GM12878 (cell line): ENCODE measurements around the gene UBE2J2. TPM values are rescaled to one million over a fixed set of nuclear protein-coding genes. Genes with fewer than 3 reads are reported as not detected.

ENCODE experiments used
- ATAC-seq: fragments of 200-7000 bp; cut with Tn5 transposase; 3 replicates; pipeline ENCODE4 v1.9.1; 2020; ENCODE audit warnings: mild to moderate bottlenecking, moderate library complexity
- BruUV-seq: library from RNA; stranded (reverse); fragments of 400-500 nt; replicated peaks from 2 replicates; lab custom pipeline; 2021; lab: Mats Ljungman, UMichigan
- CTCF ChIA-PET: fragments of 300-600 bp; sonication (Branson Sonifier 250); formaldehyde crosslinking; extraction: SDS; loops from one replicate; lab custom pipeline; 2021; ENCODE audit warnings: inconsistent platforms; lab: Yijun Ruan, JAX
- POLR2A ChIA-PET: fragments of 350-600 bp; formaldehyde crosslinking; extraction: SDS; loops from one replicate; lab custom pipeline; 2021; ENCODE audit warnings: inconsistent platforms; lab: Charles Lee
- RAD21 ChIA-PET: fragments of 300-600 bp; sonication (Branson Sonifier 250); formaldehyde crosslinking; loops from one replicate; lab custom pipeline; 2023; ENCODE audit warnings: antibody characterized with exemption; ENCODE audit not compliant: unreplicated experiment; lab: Charles Lee
- SMC1A ChIA-PET: fragments of 300-600 bp; sonication (Branson Sonifier 250); formaldehyde crosslinking; loops from one replicate; lab custom pipeline; 2023; ENCODE audit not compliant: unreplicated experiment, uncharacterized antibody; lab: Charles Lee
- DNase-seq: peaks from one replicate; pipeline ENCODE4 v3.0.0-alpha.2; 2011; ENCODE audit warnings: low read depth, low spot score
- FAIRE-seq: peaks from 3 replicates; lab custom pipeline; 2011; peaks lifted over from hg19 to GRCh38; lab: Jason Lieb, UNC
- H2AFZ ChIP-seq: 2 replicates; pipeline ENCODE4 v1.6.0; 2011; ENCODE audit warnings: low read depth, low read length, control low read depth; ENCODE audit not compliant: control insufficient read depth
- H3K27ac ChIP-seq: 2 replicates; pipeline ENCODE4 v1.5.1; 2011; ENCODE audit warnings: control low read depth; ENCODE audit not compliant: control insufficient read depth, insufficient read depth
- H3K27me3 ChIP-seq, 2 experiments: replicated peaks in 1 of 2; 2 replicates each; pipeline versions ENCODE4 v1.6.0 to v1.6.1; 2011; ENCODE audit warnings: low read length in 1 of 2; ENCODE audit not compliant: control insufficient read depth in 2 of 2, insufficient read depth in 2 of 2
- H3K36me3 ChIP-seq, 2 experiments: 2 replicates each; pipeline ENCODE4 v1.5.1; 2011; ENCODE audit warnings: low read length in 1 of 2; ENCODE audit not compliant: control insufficient read depth in 2 of 2, insufficient read depth in 2 of 2
- H3K4me1 ChIP-seq: 2 replicates; pipeline ENCODE4 v1.6.1; 2011; ENCODE audit warnings: mild to moderate bottlenecking, low read length, moderate library complexity, mixed read lengths; ENCODE audit not compliant: control insufficient read depth, insufficient read depth
- H3K4me2 ChIP-seq: 2 replicates; pipeline ENCODE4 v1.6.0; 2011; ENCODE audit warnings: control low read depth; ENCODE audit not compliant: control insufficient read depth, insufficient read depth
- H3K4me3 ChIP-seq: fragments of 200-600 bp; sonication (generic); 2 replicates; pipeline ENCODE4 v1.5.1; 2016
- H3K79me2 ChIP-seq: 2 replicates; pipeline ENCODE4 v1.6.0; 2011; ENCODE audit warnings: low read length; ENCODE audit not compliant: control insufficient read depth, insufficient read depth
- H3K9ac ChIP-seq: 2 replicates; pipeline ENCODE4 v1.8.0; 2011; ENCODE audit warnings: low read length, control low read depth, mixed read lengths; ENCODE audit not compliant: control insufficient read depth, insufficient read depth
- H3K9me3 ChIP-seq: replicated peaks from 3 replicates; pipeline ENCODE4 v1.5.1; 2011; ENCODE audit warnings: mild to moderate bottlenecking, low read length; ENCODE audit not compliant: control insufficient read depth, insufficient read depth
- H4K20me1 ChIP-seq: 2 replicates; pipeline ENCODE4 v1.6.0; 2011; ENCODE audit not compliant: control insufficient read depth, insufficient read depth
- CREB1 ChIP-seq: IDR thresholded peaks from 2 replicates; pipeline ENCODE4 v1.6.1; 2012; ENCODE audit warnings: low read depth, mild to moderate bottlenecking, inconsistent platforms
- FOS ChIP-seq: IDR thresholded peaks from 3 replicates; pipeline ENCODE4 v1.6.1; 2011; ENCODE audit warnings: borderline replicate concordance; ENCODE audit not compliant: insufficient read length; ENCODE audit errors: extremely low read depth
- GABPA ChIP-seq: IDR thresholded peaks from 2 replicates; pipeline ENCODE4 v1.6.1; 2014; ENCODE audit warnings: antibody characterized with exemption, low read depth, mild to moderate bottlenecking, inconsistent platforms
- MTA2 ChIP-seq: fragments of 450-650 bp; IDR thresholded peaks from 2 replicates; pipeline ENCODE4 v1.6.1; 2016; ENCODE audit warnings: low read depth, mild to moderate bottlenecking, moderate library complexity
- NBN ChIP-seq: fragments of 450-650 bp; IDR thresholded peaks from 2 replicates; pipeline ENCODE4 v1.6.1; 2016
- NFXL1 ChIP-seq: fragments of 450-650 bp; IDR thresholded peaks from 2 replicates; pipeline ENCODE4 v1.6.1; 2017; ENCODE audit warnings: antibody characterized with exemption, mild to moderate bottlenecking, borderline replicate concordance
- PAX8 ChIP-seq: fragments of 450-650 bp; IDR thresholded peaks from 2 replicates; pipeline ENCODE4 v1.6.1; 2017; ENCODE audit warnings: mild to moderate bottlenecking, moderate library complexity
- SRF ChIP-seq, 2 experiments: IDR thresholded peaks; 2 replicates each; pipeline ENCODE4 v1.6.1; 2011; ENCODE audit warnings: low read depth in 2 of 2, low read length in 2 of 2, mild to moderate bottlenecking in 1 of 2, moderate library complexity in 1 of 2
- ZBED1 ChIP-seq: IDR thresholded peaks from 2 replicates; pipeline ENCODE4 v1.6.1; 2016; ENCODE audit warnings: borderline replicate concordance
- ZNF24 ChIP-seq: fragments of 450-650 bp; IDR thresholded peaks from 2 replicates; pipeline ENCODE4 v1.6.1; 2017; ENCODE audit warnings: antibody characterized with exemption, mild to moderate bottlenecking
- ZNF622 ChIP-seq: fragments of 450-650 bp; IDR thresholded peaks from 2 replicates; pipeline ENCODE4 v1.6.1; 2017; ENCODE audit warnings: mild to moderate bottlenecking, inconsistent platforms
- ZZZ3 ChIP-seq: IDR thresholded peaks from 2 replicates; pipeline ENCODE4 v1.6.1; 2011; ENCODE audit warnings: low read depth; ENCODE audit not compliant: control insufficient read depth, insufficient read length
- WGBS: methylation state at CpG from one replicate; pipeline ENCODE4 v1.1.6; 2016; ENCODE audit warnings: low lambda C conversion rate; ENCODE audit not compliant: insufficient replicate concordance, insufficient coverage; ENCODE audit errors: missing lambda C conversion rate; 5-methylcytosine and 5-hydroxymethylcytosine counted together
- in situ Hi-C: fragments of 300-500 bp; cut with MboI; formaldehyde crosslinking; loops from 9 replicates; pipeline ENCODE4 v1.14.3; 2018; ENCODE audit warnings: mixed read lengths
- intact Hi-C: fragments of 100-400 bp; cut with micrococcal nuclease; formaldehyde crosslinking; loops from one replicate; pipeline ENCODE4 v1.14.2; 2022; ENCODE audit not compliant: unreplicated experiment
- polyA plus RNA-seq, 11 experiments: library from polyadenylated mRNA; depleted of rRNA in 4 of 11; unstranded in 6 of 11; stranded (reverse) in 5 of 11; fragments of >200 nt; fragmentation: Nextera tagmentation in 4 of 11; fragmentation: Illumina TruSeq in 1 of 11; extraction: Ambion mirVana in 4 of 11; extraction: Trizol in 1 of 11; gene quantifications; 1 replicate in 1 of 11; 2 replicates in 10 of 11; pipeline versions ENCODE4 v1.2.1 to v1.2.3, GENCODE V29; 2011 to 2016; ENCODE audit warnings: inconsistent platforms in 2 of 11, missing spikeins in 2 of 11, low read depth in 1 of 11
- total RNA-seq, 4 experiments: library from RNA; depleted of rRNA in 3 of 4; stranded (reverse); fragments of >200 nt in 3 of 4; fragmentation: Illumina TruSeq in 1 of 4; extraction: Trizol in 1 of 4; gene quantifications; 2 replicates each; pipeline versions ENCODE4 v1.2.1 to v1.2.3, GENCODE V29; 2013 to 2021
- TF ChIP-seq, protein P1 (sequence below): fragments of 450-650 bp; IDR thresholded peaks from 2 replicates; pipeline ENCODE4 v1.6.1; 2016; ENCODE audit warnings: mild to moderate bottlenecking, moderate library complexity, borderline replicate concordance
- TF ChIP-seq, protein P2 (sequence below): IDR thresholded peaks from 2 replicates; pipeline ENCODE4 v1.6.1; 2012; ENCODE audit warnings: low read depth, low read length, improper control_type of control experiment
- TF ChIP-seq, protein P3 (sequence below): fragments of 150-350 bp; IDR thresholded peaks from 2 replicates; pipeline ENCODE4 v1.6.1; 2016; ENCODE audit warnings: low read depth, low read length

Gene UBE2J2
- total and polyA plus RNA-seq, 10 of the 15 experiments (the other 5 are each of a cell fraction or from before 2014, with no cell fraction given): 0.72 to 70.5 (median 49.2) TPM

DNA sequence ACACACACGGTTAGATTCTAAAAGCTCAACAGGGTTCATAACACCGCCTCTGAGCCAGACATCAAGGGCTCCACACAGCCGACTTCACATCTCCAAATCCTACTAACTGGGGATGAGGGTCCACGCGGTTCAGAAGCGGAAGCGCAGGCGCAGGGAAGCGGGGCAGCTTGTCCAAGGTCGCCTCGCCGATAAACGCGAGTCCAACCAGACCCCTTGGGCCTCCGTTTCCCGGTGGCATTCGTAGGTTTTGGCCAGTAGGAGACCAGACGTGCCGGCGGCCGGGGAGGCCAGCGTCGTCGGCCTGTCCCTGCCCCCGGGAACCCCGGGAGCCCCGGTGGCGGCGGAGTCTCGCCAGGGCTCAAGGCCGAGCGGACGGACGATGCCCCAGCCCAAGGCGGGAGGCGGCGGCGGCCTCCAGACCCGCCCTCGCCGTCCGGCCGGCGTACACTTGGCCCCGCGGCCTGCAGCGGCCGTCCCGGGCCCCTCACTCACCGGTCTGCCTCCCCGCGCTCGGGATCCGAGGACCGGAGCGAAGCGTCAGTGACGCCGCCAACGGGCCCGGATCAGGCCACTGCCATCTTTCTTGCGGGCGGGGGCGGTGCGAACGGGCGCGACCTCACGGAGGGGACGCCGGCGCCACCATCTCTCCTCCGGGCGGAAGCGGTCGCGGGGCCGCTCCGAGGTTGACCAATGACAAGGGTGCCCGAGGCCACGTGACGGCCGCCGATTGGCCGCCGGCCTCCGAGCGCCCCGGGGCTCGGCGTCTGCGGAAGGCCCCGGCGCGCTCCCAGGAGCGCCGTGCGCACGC is 42.0 kb downstream of the UBE2J2 start, which contains the start of gene SDF4:
SDF4 (minus strand) TSS at position 602 of the 808 bp plus-strand sequence. CDS start 3,229 bp downstream, outside the sequence.
- no peaks in the 10 kb centered on the region; the same call in 2 of the 3 replicates for H3K9me3 ChIP-seq
- RAD21 ChIA-PET: interaction anchor here (0.6 to 1.5 kb wide), 9 partner anchors 19 to 212 kb away, joined by 3 to 8 read pairs (median 5); no protein-coding TSS in a partner anchor
- no TSS peak for BruUV-seq
- peak; percentile 76 for FAIRE-seq
- SMC1A ChIA-PET: interaction anchor here (0.6 to 1.3 kb wide), 6 partner anchors 19 to 273 kb away, joined by 3 to 10 read pairs (median 4); no protein-coding TSS in a partner anchor
- H3K9ac ChIP-seq: peak within 1 kb of the TSS; percentile 97
- peaks cover 4 to 17% of the 10 kb centered on the region in 2 experiments; a peak in 3 of 4 replicates for H3K36me3 ChIP-seq
- in situ Hi-C loops (no loop called here), intact Hi-C loops (loop anchor here (5.0 kb wide), 1 partner anchor 109 kb away; no protein-coding TSS in a partner anchor)
- peaks cover 4% of the 10 kb centered on the region for H3K4me1 ChIP-seq
- peaks cover 50% of the 10 kb centered on the region for H3K79me2 ChIP-seq
- H3K27ac ChIP-seq: peak within 1 kb of the TSS; percentile 93
- under 1% methylated on average over 99 of the region's 99 CpGs for WGBS
- peak; percentile 72 for DNase-seq
- CTCF ChIA-PET: interaction anchor here (0.6 to 1.8 kb wide), 5 partner anchors 11 to 144 kb away, joined by 4 to 21 read pairs (median 8); no protein-coding TSS in a partner anchor
- H4K20me1 ChIP-seq: no peaks in the 10 kb centered on the region
- H3K4me3 ChIP-seq: peak within 1 kb of the TSS; percentile 91
- POLR2A ChIA-PET: interaction anchor here (0.6 to 1.9 kb wide), 6 partner anchors 17 to 75 kb away, joined by 3 to 8 read pairs (median 3); no protein-coding TSS in a partner anchor
- no peaks in the 10 kb centered on the region for H3K27me3 ChIP-seq
- peak within 1 kb of the TSS; percentile 75 for H2AFZ ChIP-seq
- ATAC-seq: peak; percentile 98
- H3K4me2 ChIP-seq: peak within 1 kb of the TSS; percentile 81
- TF ChIP-seq PAX8 (no peak), FOS (peak; percentile 43), ZZZ3 (no peak), NFXL1 (no peak), CREB1 (peak; percentile 78; the same call in 1 of the 2 replicates), NBN (no peak), ZNF24 (peak; percentile 43; the same call in 1 of the 2 replicates), GABPA (no peak), SRF (IDR thresholded peaks at IDR 0.05; ENCODE audit: low read depth in 2 of 2, low read length in 2 of 2) (no peak), ZBED1 (no peak), MTA2 (no peak), ZNF622 (no peak)
- TF ChIP-seq, protein P1, sequence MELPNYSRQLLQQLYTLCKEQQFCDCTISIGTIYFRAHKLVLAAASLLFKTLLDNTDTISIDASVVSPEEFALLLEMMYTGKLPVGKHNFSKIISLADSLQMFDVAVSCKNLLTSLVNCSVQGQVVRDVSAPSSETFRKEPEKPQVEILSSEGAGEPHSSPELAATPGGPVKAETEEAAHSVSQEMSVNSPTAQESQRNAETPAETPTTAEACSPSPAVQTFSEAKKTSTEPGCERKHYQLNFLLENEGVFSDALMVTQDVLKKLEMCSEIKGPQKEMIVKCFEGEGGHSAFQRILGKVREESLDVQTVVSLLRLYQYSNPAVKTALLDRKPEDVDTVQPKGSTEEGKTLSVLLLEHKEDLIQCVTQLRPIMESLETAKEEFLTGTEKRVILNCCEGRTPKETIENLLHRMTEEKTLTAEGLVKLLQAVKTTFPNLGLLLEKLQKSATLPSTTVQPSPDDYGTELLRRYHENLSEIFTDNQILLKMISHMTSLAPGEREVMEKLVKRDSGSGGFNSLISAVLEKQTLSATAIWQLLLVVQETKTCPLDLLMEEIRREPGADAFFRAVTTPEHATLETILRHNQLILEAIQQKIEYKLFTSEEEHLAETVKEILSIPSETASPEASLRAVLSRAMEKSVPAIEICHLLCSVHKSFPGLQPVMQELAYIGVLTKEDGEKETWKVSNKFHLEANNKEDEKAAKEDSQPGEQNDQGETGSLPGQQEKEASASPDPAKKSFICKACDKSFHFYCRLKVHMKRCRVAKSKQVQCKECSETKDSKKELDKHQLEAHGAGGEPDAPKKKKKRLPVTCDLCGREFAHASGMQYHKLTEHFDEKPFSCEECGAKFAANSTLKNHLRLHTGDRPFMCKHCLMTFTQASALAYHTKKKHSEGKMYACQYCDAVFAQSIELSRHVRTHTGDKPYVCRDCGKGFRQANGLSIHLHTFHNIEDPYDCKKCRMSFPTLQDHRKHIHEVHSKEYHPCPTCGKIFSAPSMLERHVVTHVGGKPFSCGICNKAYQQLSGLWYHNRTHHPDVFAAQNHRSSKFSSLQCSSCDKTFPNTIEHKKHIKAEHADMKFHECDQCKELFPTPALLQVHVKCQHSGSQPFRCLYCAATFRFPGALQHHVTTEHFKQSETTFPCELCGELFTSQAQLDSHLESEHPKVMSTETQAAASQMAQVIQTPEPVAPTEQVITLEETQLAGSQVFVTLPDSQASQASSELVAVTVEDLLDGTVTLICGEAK: no peak
- TF ChIP-seq, protein P2, sequence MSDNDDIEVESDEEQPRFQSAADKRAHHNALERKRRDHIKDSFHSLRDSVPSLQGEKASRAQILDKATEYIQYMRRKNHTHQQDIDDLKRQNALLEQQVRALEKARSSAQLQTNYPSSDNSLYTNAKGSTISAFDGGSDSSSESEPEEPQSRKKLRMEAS: peak; percentile 69
- TF ChIP-seq, protein P3, sequence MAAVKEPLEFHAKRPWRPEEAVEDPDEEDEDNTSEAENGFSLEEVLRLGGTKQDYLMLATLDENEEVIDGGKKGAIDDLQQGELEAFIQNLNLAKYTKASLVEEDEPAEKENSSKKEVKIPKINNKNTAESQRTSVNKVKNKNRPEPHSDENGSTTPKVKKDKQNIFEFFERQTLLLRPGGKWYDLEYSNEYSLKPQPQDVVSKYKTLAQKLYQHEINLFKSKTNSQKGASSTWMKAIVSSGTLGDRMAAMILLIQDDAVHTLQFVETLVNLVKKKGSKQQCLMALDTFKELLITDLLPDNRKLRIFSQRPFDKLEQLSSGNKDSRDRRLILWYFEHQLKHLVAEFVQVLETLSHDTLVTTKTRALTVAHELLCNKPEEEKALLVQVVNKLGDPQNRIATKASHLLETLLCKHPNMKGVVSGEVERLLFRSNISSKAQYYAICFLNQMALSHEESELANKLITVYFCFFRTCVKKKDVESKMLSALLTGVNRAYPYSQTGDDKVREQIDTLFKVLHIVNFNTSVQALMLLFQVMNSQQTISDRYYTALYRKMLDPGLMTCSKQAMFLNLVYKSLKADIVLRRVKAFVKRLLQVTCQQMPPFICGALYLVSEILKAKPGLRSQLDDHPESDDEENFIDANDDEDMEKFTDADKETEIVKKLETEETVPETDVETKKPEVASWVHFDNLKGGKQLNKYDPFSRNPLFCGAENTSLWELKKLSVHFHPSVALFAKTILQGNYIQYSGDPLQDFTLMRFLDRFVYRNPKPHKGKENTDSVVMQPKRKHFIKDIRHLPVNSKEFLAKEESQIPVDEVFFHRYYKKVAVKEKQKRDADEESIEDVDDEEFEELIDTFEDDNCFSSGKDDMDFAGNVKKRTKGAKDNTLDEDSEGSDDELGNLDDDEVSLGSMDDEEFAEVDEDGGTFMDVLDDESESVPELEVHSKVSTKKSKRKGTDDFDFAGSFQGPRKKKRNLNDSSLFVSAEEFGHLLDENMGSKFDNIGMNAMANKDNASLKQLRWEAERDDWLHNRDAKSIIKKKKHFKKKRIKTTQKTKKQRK: no peak
